Stomach (tissue), 4 donors: ENCODE measurements around the gene CLOCK.

Source experiments
- POLR2A ChIP-seq, 4 donors: fragments of 450-650 bp; IDR thresholded peaks; one replicate each; pipeline ENCODE4 v1.6.1; 2016; ENCODE audit warnings: antibody characterized with exemption in 4 of 4, control low read depth in 2 of 4, mild to moderate bottlenecking in 1 of 4, moderate library complexity in 1 of 4
- POLR2AphosphoS5 ChIP-seq, 3 donors: sonication (generic); formaldehyde crosslinking; IDR thresholded peaks; one replicate each; pipeline ENCODE4 v1.6.1; 2016; ENCODE audit warnings: antibody characterized with exemption in 3 of 3
- TF ChIP-seq, protein P1 (sequence below), 7 experiments: fragments of 450-650 bp in 4 of 7; fragments of 200-600 bp in 3 of 7; sonication (generic) in 3 of 7; IDR thresholded peaks; one replicate each; pipeline ENCODE4 v1.5.1; 2016 to 2019; ENCODE audit warnings: antibody characterized with exemption in 7 of 7, control low read depth in 2 of 7, mild to moderate bottlenecking in 1 of 7

- TF ChIP-seq POLR2A (IDR thresholded peaks at IDR 0.05), result no peak
- TF ChIP-seq, protein P1, sequence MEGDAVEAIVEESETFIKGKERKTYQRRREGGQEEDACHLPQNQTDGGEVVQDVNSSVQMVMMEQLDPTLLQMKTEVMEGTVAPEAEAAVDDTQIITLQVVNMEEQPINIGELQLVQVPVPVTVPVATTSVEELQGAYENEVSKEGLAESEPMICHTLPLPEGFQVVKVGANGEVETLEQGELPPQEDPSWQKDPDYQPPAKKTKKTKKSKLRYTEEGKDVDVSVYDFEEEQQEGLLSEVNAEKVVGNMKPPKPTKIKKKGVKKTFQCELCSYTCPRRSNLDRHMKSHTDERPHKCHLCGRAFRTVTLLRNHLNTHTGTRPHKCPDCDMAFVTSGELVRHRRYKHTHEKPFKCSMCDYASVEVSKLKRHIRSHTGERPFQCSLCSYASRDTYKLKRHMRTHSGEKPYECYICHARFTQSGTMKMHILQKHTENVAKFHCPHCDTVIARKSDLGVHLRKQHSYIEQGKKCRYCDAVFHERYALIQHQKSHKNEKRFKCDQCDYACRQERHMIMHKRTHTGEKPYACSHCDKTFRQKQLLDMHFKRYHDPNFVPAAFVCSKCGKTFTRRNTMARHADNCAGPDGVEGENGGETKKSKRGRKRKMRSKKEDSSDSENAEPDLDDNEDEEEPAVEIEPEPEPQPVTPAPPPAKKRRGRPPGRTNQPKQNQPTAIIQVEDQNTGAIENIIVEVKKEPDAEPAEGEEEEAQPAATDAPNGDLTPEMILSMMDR (IDR thresholded peaks at IDR 0.05), result no peak
- TF ChIP-seq POLR2AphosphoS5 (IDR thresholded peaks at IDR 0.05), result peak; percentile 12 to 32 (median 32)
Observed at GRCh38 chr4:55396308-55397125, 150.2 kb downstream of the CLOCK start.
